Panc1 (cell line): ENCODE results near the gene CHSY3. TPM values are rescaled to one million over a fixed set of nuclear protein-coding genes. Genes with fewer than 3 reads are reported as not detected.

ENCODE experiments used
- ATAC-seq: fragments of 200-7000 bp; cut with Tn5 transposase; 2 replicates; pipeline ENCODE4 v1.9.1; 2020; ENCODE audit warnings: mild to moderate bottlenecking, moderate library complexity
- BruUV-seq: library from RNA; stranded (reverse); fragments of 400-500 nt; replicated peaks from 2 replicates; lab custom pipeline; 2021; lab: Mats Ljungman, UMichigan
- CTCF ChIA-PET: fragments of 300-600 bp; sonication (Branson Sonifier 250); formaldehyde crosslinking; loops from one replicate; lab custom pipeline; 2022; ENCODE audit warnings: antibody characterized with exemption; lab: Charles Lee
- POLR2A ChIA-PET: fragments of 300-600 bp; sonication (Branson Sonifier 250); formaldehyde crosslinking; loops from one replicate; lab custom pipeline; 2022; ENCODE audit warnings: antibody characterized with exemption; lab: Charles Lee
- DNase-seq: peaks from one replicate; pipeline ENCODE4 v3.0.0-alpha.2; 2010; ENCODE audit warnings: low read depth, low spot score
- H3K27ac ChIP-seq: 2 replicates; pipeline ENCODE4 v1.5.1; 2011; ENCODE audit warnings: mild to moderate bottlenecking, low read length, inconsistent platforms
- H3K27me3 ChIP-seq: fragments of 200-500 bp; sonication (Bioruptor generic); 2 replicates; pipeline ENCODE4 v1.6.0; 2014; ENCODE audit warnings: low read length, inconsistent platforms; ENCODE audit not compliant: control insufficient read depth, insufficient read depth
- H3K36me3 ChIP-seq: fragments of 200-500 bp; sonication (Bioruptor generic); 2 replicates; pipeline ENCODE4 v1.5.1; 2014; ENCODE audit warnings: inconsistent platforms, mild to moderate bottlenecking, low read length, moderate library complexity; ENCODE audit not compliant: control insufficient read depth, insufficient read depth
- H3K4me1 ChIP-seq: 2 replicates; pipeline ENCODE4 v1.5.1; 2011; ENCODE audit warnings: inconsistent platforms, mild to moderate bottlenecking, low read length, moderate library complexity; ENCODE audit not compliant: control insufficient read depth, insufficient read depth
- H3K4me3 ChIP-seq, 2 experiments: 2 replicates each; pipeline ENCODE4 v1.5.1; 2011 to 2012; ENCODE audit warnings: low read depth in 2 of 2, low read length in 2 of 2, mild to moderate bottlenecking in 2 of 2, inconsistent platforms in 1 of 2, moderate library complexity in 1 of 2
- H3K9me3 ChIP-seq: fragments of 200-500 bp; sonication (Bioruptor generic); 2 replicates; pipeline ENCODE4 v1.5.1; 2014; ENCODE audit warnings: low read depth, mild to moderate bottlenecking, inconsistent platforms, low read length, moderate library complexity; ENCODE audit not compliant: control insufficient read depth, insufficient read depth
- CTCF ChIP-seq: fragments of 450-650 bp; IDR thresholded peaks from 2 replicates; pipeline ENCODE4 v1.5.1; 2017; ENCODE audit warnings: mild to moderate bottlenecking
- POLR2AphosphoS5 ChIP-seq: IDR thresholded peaks from 2 replicates; pipeline ENCODE4 v1.6.1; 2012; ENCODE audit warnings: mild to moderate bottlenecking, low read depth, low read length, moderate library complexity
- REST ChIP-seq, 2 experiments: IDR thresholded peaks; 2 replicates each; pipeline ENCODE4 v1.6.1; 2011 to 2012; ENCODE audit warnings: low read depth in 2 of 2, control low read depth in 1 of 2, low read length in 1 of 2, mild to moderate bottlenecking in 1 of 2, moderate library complexity in 1 of 2; ENCODE audit not compliant: insufficient read depth in 1 of 2
- SIN3A ChIP-seq: IDR thresholded peaks from 2 replicates; pipeline ENCODE4 v1.6.1; 2012; ENCODE audit warnings: low read depth, mild to moderate bottlenecking, low read length, moderate library complexity, borderline replicate concordance; ENCODE audit not compliant: insufficient read depth
- TCF7L2 ChIP-seq: IDR thresholded peaks from 2 replicates; pipeline ENCODE4 v1.6.1; 2011; ENCODE audit warnings: mild to moderate bottlenecking, low read depth, low read length, inconsistent platforms
- in situ Hi-C: cut with HindIII; loops from 2 replicates; pipeline ENCODE4 v1.10.0; 2016; ENCODE audit warnings: low sequenced_read_pairs, low pct_unique_long_range_greater_than_20kb
- intact Hi-C: fragments of 100-400 bp; cut with micrococcal nuclease; formaldehyde crosslinking; loops from one replicate; pipeline ENCODE4 v1.10.0; 2022; ENCODE audit not compliant: unreplicated experiment
- total RNA-seq: library from RNA; stranded (reverse); gene quantifications from one replicate; pipeline ENCODE4 v1.2.1, GENCODE V29; 2021; ENCODE audit not compliant: unreplicated experiment

CHSY3 gene
- total RNA-seq, 1 experiment from 2014 or later: not detected

DNA sequence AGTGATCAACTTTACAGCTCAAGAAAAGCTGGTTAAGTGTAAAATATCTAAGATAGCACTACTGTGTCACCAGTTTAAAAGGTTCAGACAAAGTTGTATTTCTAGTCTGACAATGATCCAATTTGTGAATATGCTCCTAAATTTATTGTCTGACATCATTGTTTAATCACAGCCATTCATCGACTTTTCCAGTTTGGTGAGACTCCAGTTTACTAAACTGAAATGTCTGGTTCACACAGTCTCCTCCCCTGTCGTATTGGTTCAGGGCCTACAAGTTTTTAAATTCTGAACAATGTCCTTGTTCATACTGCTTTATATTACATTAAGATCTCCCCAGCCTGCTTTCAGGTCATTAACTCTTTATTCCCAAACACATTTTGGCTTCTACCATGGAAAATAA lies 161.4 kb downstream of the CHSY3 start:
- no peaks in the 10 kb centered on the region for H3K9me3 ChIP-seq
- no peaks in the 10 kb centered on the region for H3K36me3 ChIP-seq
- no peaks in the 10 kb centered on the region for H3K27me3 ChIP-seq
- H3K4me3 ChIP-seq: no peak overlapping the region
- ATAC-seq (no peak), DNase-seq (no peak)
- ChIA-PET POLR2A (no interaction called here), CTCF (no interaction called here)
- no peak for TF ChIP-seq SIN3A
- no peak for TF ChIP-seq POLR2AphosphoS5
- no peak for TF ChIP-seq REST (IDR thresholded peaks at IDR 0.05; ENCODE audit: insufficient read depth in 1 of 2, low read depth in 2 of 2, low read length in 1 of 2)
- no peak for TF ChIP-seq TCF7L2
- TF ChIP-seq CTCF: no peak
- intact Hi-C loops (no loop called here), in situ Hi-C loops (no loop called here)
- H3K4me1 ChIP-seq: no peaks in the 10 kb centered on the region
- no TSS peak for BruUV-seq
- no peak overlapping the region for H3K27ac ChIP-seq

DNA sequence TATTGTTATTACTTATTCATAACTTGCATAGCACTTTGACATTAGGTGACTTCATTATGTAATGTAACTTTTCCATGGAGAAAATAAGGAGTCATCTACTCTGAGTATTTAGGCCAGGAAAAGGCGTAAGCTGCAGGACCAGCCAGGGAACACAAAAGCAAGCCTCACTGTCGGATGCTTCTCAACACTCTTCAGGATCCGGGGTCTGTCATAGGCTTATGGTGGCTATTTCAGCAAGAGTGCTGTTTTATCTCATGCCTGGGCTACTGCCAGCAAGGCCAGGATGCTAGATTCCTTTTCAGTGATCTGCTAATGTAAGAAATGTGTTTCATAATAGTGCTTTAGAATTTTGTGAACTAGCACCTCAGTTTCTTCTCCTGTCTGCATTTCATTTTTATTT lies 162.4 kb downstream of the CHSY3 start:
- intact Hi-C loops: no loop called here
- H3K4me3 ChIP-seq: no peak overlapping the region
- ChIA-PET POLR2A (no interaction called here), CTCF (no interaction called here)
- ATAC-seq: no peak
- no peak overlapping the region for H3K27ac ChIP-seq
- BruUV-seq: no TSS peak
- in situ Hi-C loops: no loop called here
- no peak for TF ChIP-seq CTCF
- TF ChIP-seq TCF7L2: no peak
- no peak for TF ChIP-seq REST (IDR thresholded peaks at IDR 0.05; ENCODE audit: insufficient read depth in 1 of 2, low read depth in 2 of 2, low read length in 1 of 2)
- no peak for TF ChIP-seq POLR2AphosphoS5
- TF ChIP-seq SIN3A: no peak
- H3K4me1 ChIP-seq: no peaks in the 10 kb centered on the region
- no peak for DNase-seq
- H3K36me3 ChIP-seq: no peaks in the 10 kb centered on the region
- no peaks in the 10 kb centered on the region for H3K27me3 ChIP-seq
- no peaks in the 10 kb centered on the region for H3K9me3 ChIP-seq
